Fibroblast of skin of scalp (primary cell): Measurements from ENCODE around the gene KRT13.

Source experiments
- DNase-seq: peaks from one replicate; pipeline ENCODE4 v3.0.0-alpha.2; 2013

The KRT13 gene

GRCh38 chr17:41537614-41537954 is 32.2 kb upstream of the KRT13 start:
- DNase-seq = no peak

GRCh38 chr17:41536741-41537613 is 31.6 kb upstream of the KRT13 start:
- no peak for DNase-seq

DNA sequence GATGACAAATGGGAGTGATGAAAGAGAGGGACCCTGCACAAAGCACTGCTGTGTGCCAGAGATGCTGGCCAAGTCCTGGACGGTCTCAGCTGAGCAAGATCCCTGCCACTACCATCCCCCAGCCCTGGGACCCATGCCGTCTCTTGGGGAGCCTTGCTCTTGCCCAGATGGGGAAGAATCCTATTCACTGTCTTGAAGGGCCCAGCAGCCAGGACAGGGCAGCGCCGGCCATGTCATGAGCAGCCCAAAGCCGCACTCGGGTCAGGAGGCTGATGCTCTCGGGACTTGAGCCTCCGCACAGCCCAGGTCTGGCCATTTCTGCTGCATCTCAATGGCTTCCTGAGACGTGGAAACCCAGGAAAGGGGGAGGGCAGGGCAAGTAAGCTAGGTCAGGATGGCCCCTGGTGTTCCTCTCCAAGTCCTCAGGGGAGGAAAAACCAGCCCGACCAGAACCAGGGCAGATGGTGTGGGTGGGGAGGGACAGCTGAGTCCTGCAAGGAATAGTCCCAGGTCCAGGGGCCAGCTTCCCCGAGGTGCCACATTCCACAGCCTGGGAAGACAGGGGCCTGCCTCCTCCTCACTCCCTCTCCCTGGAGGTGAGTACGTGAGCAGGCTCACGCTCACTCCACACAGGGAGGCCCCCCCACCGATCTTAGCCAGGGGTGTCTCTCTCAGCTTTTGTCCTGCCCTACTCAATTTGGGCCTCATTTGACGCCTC is 30.5 kb upstream of the KRT13 start:
- peak; percentile 50 for DNase-seq

DNA sequence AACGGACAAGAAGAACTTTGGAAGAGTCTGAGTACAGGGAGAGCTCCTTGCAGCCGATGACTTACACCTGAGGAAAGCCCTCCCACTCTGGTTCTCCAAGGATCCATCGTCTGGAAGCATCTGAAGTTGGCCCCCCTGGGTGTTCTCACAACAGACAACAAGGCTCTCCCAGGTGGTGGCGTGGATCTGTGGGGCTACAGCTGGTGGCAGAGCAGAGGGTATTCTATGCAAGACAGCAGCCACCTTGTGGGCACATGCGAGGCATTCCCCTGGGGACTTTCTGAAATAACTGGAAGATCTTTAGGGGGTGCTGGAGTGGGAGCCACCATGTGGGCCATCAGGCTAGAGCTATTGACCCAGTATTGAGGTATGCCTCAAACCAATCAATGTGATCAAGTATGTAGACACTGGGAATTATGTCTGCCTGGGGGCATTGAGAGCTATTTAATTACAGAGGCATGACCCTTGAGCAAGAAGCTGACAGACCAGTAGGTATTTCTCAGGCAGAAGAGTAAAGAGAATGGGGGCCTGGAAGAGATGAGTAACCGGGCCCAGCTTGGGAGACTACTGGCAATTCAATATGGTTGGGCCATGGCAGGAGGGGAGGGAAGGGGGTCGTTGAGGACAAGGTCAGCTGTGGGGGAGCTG is 29.6 kb upstream of the KRT13 start:
- no peak for DNase-seq

- no peak for DNase-seq
Measured at GRCh38 chr17:41533613-41534012, 28.2 kb upstream of the KRT13 start.

- DNase-seq = no peak
Measured at GRCh38 chr17:41532947-41533570, 27.6 kb upstream of the KRT13 start.

DNA sequence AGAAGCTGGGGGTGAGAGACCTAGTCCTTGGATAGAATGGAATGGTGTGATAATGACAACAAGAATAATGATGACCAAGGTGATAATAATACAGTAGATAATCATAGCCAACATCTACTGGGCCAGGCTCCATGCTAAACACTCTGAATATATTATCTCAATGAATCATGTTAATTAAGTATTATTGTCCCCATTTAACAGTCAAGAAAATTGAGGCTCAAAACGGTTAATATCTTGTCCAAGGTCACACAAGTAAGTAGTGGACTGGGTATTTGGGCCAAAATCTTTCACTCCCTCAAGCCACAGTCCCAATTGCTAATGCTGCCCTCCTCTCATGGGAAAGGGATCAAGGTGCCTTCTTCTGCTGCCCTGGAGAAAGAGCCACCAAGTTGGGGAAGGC is 26.6 kb upstream of the KRT13 start:
- DNase-seq = no peak

DNA sequence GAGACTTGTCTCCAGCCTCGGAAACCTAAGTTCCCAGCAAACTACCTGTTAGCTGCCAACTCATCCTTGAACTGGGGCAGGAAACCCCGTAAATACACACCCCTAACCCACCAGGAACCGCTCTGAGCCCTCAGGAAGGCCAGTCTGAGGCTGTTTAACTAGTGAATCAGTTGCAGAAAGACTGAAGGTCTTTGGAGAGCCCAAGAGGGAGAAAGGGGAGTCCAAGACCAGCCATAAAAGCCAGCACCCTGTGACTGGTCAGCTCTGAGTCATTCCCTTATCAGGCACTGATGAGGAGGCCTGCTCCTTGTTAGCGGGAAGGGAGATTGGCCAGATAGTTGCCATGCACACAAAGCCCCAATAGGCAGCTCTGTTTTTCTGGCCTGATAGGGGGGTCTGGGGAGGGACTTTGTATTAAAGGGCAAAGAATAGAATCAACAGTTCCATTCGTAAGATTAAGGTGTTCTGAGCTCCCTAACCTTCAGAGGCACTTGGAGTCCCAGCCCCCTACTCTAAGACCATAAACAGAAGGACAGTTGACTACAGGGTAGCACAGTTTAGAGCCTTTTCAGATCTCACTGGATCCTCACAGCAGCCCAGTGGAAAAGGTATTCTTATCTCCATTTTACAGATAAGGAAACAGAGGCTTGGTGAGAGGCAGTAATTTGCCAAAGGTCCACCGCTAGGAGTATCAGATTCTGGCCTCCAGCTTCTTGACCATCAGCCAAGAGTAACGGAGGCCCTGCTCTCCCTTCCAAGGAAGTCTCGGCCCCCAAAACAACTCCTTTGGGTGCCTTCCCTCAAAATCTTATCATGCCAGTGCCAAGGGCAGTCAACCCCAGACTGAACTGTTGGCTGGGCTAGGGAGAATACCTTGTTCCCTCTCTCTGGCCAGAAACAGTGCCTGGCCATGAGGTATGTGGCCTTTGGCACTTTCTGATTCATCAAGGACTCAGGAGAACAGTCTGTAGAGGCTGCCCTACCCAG is 24.9 kb upstream of the KRT13 start:
- peak; percentile 62 for DNase-seq

- DNase-seq = no peak
Measured at GRCh38 chr17:41529491-41529915, 24.1 kb upstream of the KRT13 start.

- DNase-seq = no peak
Measured at GRCh38 chr17:41528959-41529353, 23.5 kb upstream of the KRT13 start.

DNA sequence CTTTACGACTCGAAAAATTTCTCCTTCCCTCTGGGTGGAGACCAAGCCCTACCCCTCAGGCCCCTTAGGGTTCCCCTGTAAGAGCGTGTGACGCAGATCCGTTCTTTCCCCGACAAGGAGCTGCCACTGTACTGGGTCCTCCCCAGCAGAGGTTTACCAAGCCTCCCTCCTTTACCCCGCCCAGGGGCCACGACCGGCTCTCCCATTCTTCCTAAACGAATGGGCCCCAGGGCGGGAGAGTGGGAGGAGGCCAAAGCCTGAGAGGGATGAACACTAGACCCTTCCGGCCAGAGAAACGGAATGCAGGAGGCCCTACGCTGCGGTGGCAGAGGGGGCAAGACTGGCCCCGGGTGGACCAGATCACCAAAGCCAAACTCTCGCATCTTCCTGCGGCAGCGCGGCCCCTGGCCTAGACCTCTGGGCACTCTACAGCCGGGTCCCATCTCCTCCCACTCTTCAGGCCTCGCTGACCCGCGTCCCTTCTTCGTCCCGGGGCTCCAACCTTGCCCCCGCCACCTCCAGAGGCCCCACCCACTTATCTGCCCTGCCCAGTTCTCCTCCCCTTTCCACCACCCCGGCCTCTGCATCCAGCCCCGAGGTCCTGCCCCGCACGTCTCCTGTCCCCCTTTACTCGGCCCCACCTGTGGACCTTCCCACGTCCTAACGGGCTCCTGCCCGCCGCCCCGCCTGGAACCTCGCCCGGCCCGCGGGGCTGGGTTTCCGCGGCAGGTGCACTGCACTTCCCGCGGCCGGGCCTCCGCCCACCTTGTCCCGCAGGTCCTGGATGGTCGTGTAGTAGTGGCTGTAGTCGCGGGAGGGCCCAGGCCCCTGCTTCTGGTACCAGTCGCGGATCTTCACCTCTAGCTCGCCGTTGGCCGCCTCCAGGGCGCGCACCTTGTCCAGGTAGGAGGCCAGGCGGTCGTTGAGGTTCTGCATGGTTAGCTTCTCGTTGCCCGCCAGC is 21.9 kb upstream of the KRT13 start:
- DNase-seq = no peak

- no peak for DNase-seq
Measured at GRCh38 chr17:41524261-41524660, 18.8 kb upstream of the KRT13 start.

GRCh38 chr17:41523787-41524186 is 18.4 kb upstream of the KRT13 start:
- DNase-seq = no peak

DNA sequence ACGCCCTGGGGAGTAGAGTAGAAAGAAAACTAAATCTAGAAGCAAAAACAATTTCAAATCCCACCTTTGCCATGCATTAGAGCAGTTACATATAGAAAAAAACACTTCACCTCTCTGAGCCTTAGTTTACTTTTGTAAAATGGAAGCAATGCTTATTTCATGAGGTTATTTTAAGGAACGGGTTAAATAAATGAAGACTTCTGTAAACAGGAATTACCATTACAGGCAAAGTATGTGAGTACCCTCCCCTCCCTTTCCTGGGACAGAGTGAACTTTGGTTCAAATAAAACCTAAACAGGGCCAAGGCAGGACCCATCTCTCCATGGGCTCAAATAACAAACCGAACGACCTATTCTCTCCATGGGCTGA is 17.8 kb upstream of the KRT13 start:
- DNase-seq = no peak

DNA sequence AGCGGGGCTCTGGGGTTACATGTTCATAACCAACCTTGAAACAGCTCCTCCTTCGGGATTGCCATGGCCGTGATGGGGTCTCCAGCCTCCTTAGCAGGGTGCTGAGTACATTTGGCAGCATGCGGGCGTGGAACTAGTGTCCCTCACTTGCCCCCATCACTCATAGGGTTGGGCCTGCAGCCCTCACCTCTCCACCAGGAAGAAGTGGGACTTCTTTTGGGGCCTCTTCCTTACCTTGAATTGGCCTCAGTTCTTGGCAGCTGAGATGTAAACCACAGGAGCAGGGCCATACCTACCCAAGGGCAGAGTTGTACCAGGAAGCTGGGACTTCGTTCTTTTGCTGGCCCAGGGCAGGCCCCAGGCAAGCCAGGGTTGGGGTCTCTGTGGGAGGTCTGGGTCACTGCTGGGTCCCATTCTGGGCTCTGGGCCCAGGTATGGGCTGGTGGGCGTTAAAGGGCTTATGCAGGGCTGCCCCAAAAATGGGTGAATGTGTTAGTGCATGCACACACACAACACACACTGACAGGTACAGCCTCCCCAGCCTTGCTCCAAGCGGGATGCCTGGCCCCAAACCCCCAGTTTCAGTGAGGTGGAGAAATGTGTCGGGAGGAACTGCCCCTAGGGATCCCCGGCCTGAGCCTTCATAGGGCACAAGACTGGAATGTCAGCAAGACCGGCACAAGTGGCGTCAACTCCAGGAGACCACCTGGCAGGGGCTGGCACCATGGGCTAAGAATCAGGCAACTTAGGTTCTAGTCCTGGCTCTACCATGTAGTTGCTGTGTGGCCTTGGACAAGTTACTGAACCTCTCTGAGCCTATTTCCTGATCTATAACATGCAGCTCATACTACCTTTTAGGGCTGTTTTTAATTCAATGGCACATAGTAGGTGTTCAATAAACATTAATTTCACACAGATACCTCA is 17.2 kb upstream of the KRT13 start:
- no peak for DNase-seq

GRCh38 chr17:41521574-41522261 is 16.3 kb upstream of the KRT13 start:
- DNase-seq = peak; percentile 74

DNA sequence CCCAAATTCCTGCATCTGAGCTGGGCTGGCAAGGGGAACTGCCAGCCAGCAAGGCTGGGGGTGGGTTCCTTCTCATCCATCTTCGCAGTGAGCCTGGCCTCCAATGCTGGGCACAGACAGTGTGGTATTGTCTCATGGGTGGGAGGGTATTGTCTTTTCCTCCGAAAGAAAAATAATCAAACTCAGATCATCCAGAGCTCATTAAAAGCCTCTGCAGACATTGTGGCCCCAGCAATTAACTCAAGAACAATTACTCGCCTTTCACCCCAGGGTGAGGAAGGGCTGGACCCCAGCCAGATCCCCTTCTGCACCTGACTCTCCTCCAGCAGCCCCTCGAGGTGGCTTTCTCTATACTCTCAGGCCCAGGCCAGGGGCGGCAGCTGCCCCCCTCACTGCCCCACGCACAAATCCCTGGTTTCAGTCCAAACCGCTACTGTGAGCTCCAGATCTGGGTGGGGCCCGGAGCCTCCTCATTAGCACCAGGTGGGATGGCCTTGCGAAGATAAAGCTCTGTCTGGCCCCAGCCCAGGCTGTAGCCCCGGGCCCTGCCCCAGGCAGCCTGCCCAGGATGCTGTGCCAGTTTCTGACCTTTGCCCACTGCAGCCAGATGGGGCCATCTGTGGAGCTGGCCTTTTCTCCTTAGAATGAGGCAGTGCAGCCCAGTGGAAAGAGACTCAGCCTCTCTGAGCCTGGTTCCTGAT is 15.6 kb upstream of the KRT13 start:
- no peak for DNase-seq

GRCh38 chr17:41519501-41520224 is 14.3 kb upstream of the KRT13 start:
- no peak for DNase-seq
